ENCODE results near the gene CHSY1.

CHSY1 gene

GRCh38 chr15:101143321-101143720 is 108.5 kb downstream of the CHSY1 start:
- Mint-ChIP-seq H3K9me3 (no peaks in the 10 kb centered on the region), H3K36me3 (no peaks in the 10 kb centered on the region), H3K27me3 (peaks cover 27% of the 10 kb centered on the region), H3K4me3 (no peak overlapping the region), H3K4me1 (peaks cover 7% of the 10 kb centered on the region), H3K27ac (no peak overlapping the region)
- no peak for DNase-seq
- CTCF ChIA-PET, result interaction anchor here (1.0 kb wide), 1 partner anchor 10 kb away, joined by 3 read pairs; no protein-coding TSS in a partner anchor

GRCh38 chr15:101142711-101143110 is 109.1 kb downstream of the CHSY1 start:
- Mint-ChIP-seq H3K36me3 (no peaks in the 10 kb centered on the region), H3K27me3 (peaks cover 27% of the 10 kb centered on the region), H3K27ac (no peak overlapping the region), H3K9me3 (no peaks in the 10 kb centered on the region), H3K4me3 (no peak overlapping the region), H3K4me1 (peaks cover 8% of the 10 kb centered on the region)
- CTCF ChIA-PET, result interaction anchor here (1.0 kb wide), 1 partner anchor 10 kb away, joined by 3 read pairs; no protein-coding TSS in a partner anchor
- DNase-seq, result no peak

GRCh38 chr15:101141926-101142527 is 109.8 kb downstream of the CHSY1 start:
- no peaks in the 10 kb centered on the region for H3K36me3 Mint-ChIP-seq
- H3K27ac Mint-ChIP-seq, result peak overlapping the region; percentile 39
- no peak for DNase-seq
- no peaks in the 10 kb centered on the region for H3K9me3 Mint-ChIP-seq
- CTCF ChIA-PET, result no interaction called here
- peaks cover 24% of the 10 kb centered on the region for H3K27me3 Mint-ChIP-seq
- no peak overlapping the region for H3K4me3 Mint-ChIP-seq
- peaks cover 15% of the 10 kb centered on the region for H3K4me1 Mint-ChIP-seq

GRCh38 chr15:101140697-101141065 is 111.2 kb downstream of the CHSY1 start:
- Mint-ChIP-seq H3K36me3 (no peaks in the 10 kb centered on the region), H3K27me3 (peaks cover 15% of the 10 kb centered on the region), H3K4me1 (peaks cover 29% of the 10 kb centered on the region), H3K9me3 (no peaks in the 10 kb centered on the region), H3K27ac (no peak overlapping the region), H3K4me3 (no peak overlapping the region)
- no peak for DNase-seq
- CTCF ChIA-PET, result interaction anchor here (1.6 kb wide), 1 partner anchor 10 kb away, joined by 4 read pairs; no protein-coding TSS in a partner anchor

GRCh38 chr15:101139986-101140696 is 111.7 kb downstream of the CHSY1 start:
- CTCF ChIA-PET, result interaction anchor here (1.6 kb wide), 1 partner anchor 10 kb away, joined by 4 read pairs; no protein-coding TSS in a partner anchor
- Mint-ChIP-seq H3K27ac (no peak overlapping the region), H3K4me3 (no peak overlapping the region), H3K27me3 (peaks cover 13% of the 10 kb centered on the region), H3K9me3 (no peaks in the 10 kb centered on the region), H3K4me1 (peaks cover 34% of the 10 kb centered on the region), H3K36me3 (peaks cover 2% of the 10 kb centered on the region)
- no peak for DNase-seq

- CTCF ChIA-PET, result interaction anchor here (0.7 kb wide), 1 partner anchor 119 kb away, joined by 3 read pairs; no protein-coding TSS in a partner anchor
- DNase-seq, result no peak
- Mint-ChIP-seq H3K27me3 (peaks cover 8% of the 10 kb centered on the region), H3K27ac (no peak overlapping the region), H3K36me3 (peaks cover 7% of the 10 kb centered on the region), H3K4me1 (peaks cover 38% of the 10 kb centered on the region), H3K4me3 (no peak overlapping the region), H3K9me3 (peaks cover 4% of the 10 kb centered on the region)
Measured at GRCh38 chr15:101138913-101139880, 112.7 kb downstream of the CHSY1 start.

- no peak overlapping the region for H3K4me3 Mint-ChIP-seq
- peaks cover 41% of the 10 kb centered on the region for H3K4me1 Mint-ChIP-seq
- peaks cover 8% of the 10 kb centered on the region for H3K27me3 Mint-ChIP-seq
- DNase-seq, result no peak
- H3K27ac Mint-ChIP-seq, result no peak overlapping the region
- CTCF ChIA-PET, result no interaction called here
- peaks cover 4% of the 10 kb centered on the region for H3K9me3 Mint-ChIP-seq
- peaks cover 7% of the 10 kb centered on the region for H3K36me3 Mint-ChIP-seq
Measured at GRCh38 chr15:101138086-101138660, 113.7 kb downstream of the CHSY1 start.

- peak overlapping the region; percentile 53 for H3K27ac Mint-ChIP-seq
- peaks cover 4% of the 10 kb centered on the region for H3K9me3 Mint-ChIP-seq
- peaks cover 41% of the 10 kb centered on the region for H3K4me1 Mint-ChIP-seq
- peaks cover 7% of the 10 kb centered on the region for H3K36me3 Mint-ChIP-seq
- H3K4me3 Mint-ChIP-seq, result no peak overlapping the region
- peak; percentile 47 for DNase-seq
- CTCF ChIA-PET, result interaction anchor here (1.0 to 1.6 kb wide), 2 partner anchors 107 to 117 kb away, joined by 3 to 5 read pairs; no protein-coding TSS in a partner anchor
- H3K27me3 Mint-ChIP-seq, result peaks cover 5% of the 10 kb centered on the region
Measured at GRCh38 chr15:101137312-101137940, 114.4 kb downstream of the CHSY1 start.

GRCh38 chr15:101136381-101137268 is 115.2 kb downstream of the CHSY1 start:
- DNase-seq, result no peak
- CTCF ChIA-PET, result interaction anchor here (1.0 to 1.6 kb wide), 2 partner anchors 108 to 118 kb away, joined by 3 to 5 read pairs; no protein-coding TSS in a partner anchor
- Mint-ChIP-seq H3K4me3 (no peak overlapping the region), H3K9me3 (peaks cover 4% of the 10 kb centered on the region), H3K4me1 (peaks cover 41% of the 10 kb centered on the region), H3K36me3 (peaks cover 7% of the 10 kb centered on the region), H3K27ac (peak overlapping the region; percentile 53), H3K27me3 (peaks cover 8% of the 10 kb centered on the region)

- Mint-ChIP-seq H3K9me3 (peaks cover 4% of the 10 kb centered on the region), H3K4me1 (peaks cover 44% of the 10 kb centered on the region), H3K27me3 (peaks cover 8% of the 10 kb centered on the region), H3K4me3 (no peak overlapping the region), H3K36me3 (peaks cover 7% of the 10 kb centered on the region), H3K27ac (no peak overlapping the region)
- CTCF ChIA-PET, result interaction anchor here (1.6 kb wide), 1 partner anchor 109 kb away, joined by 5 read pairs; no protein-coding TSS in a partner anchor
- no peak for DNase-seq
Measured at GRCh38 chr15:101135532-101136166, 116.2 kb downstream of the CHSY1 start.

- CTCF ChIA-PET, result interaction anchor here (0.5 kb wide), 1 partner anchor 153 kb away, joined by 3 read pairs; no protein-coding TSS in a partner anchor
- Mint-ChIP-seq H3K36me3 (peaks cover 9% of the 10 kb centered on the region), H3K27ac (no peak overlapping the region), H3K9me3 (peaks cover 8% of the 10 kb centered on the region), H3K4me3 (no peak overlapping the region), H3K27me3 (peaks cover 13% of the 10 kb centered on the region), H3K4me1 (peaks cover 47% of the 10 kb centered on the region)
- DNase-seq, result no peak
Measured at GRCh38 chr15:101134780-101135179, 117.1 kb downstream of the CHSY1 start.

GRCh38 chr15:101133751-101134261 is 118.0 kb downstream of the CHSY1 start:
- Mint-ChIP-seq H3K27me3 (peaks cover 22% of the 10 kb centered on the region), H3K9me3 (peaks cover 8% of the 10 kb centered on the region), H3K4me1 (peaks cover 53% of the 10 kb centered on the region), H3K36me3 (peaks cover 9% of the 10 kb centered on the region), H3K4me3 (no peak overlapping the region), H3K27ac (no peak overlapping the region)
- CTCF ChIA-PET, result no interaction called here
- no peak for DNase-seq
